Brain microvascular endothelial cell (primary cell): Measurements from ENCODE around the gene IL16.
"Not testable (repeated sequence)": the region's sequence is repeated elsewhere in the genome, so short reads cannot be mapped to it uniquely, and the experiment has no call there.

Source experiments
- DNase-seq: peaks from one replicate; pipeline ENCODE4 v3.0.0-alpha.2; 2020
- H3K27ac ChIP-seq: fragments of 250-450 bp; sonication (Bioruptor Pico); 2 replicates; pipeline ENCODE4 v1.5.1; 2020; ENCODE audit warnings: mild to moderate bottlenecking, moderate library complexity
- H3K27me3 ChIP-seq: fragments of 250-450 bp; sonication (Bioruptor Pico); replicated peaks from 2 replicates; pipeline ENCODE4 v1.5.1; 2020; ENCODE audit warnings: mild to moderate bottlenecking
- H3K36me3 ChIP-seq: fragments of 250-450 bp; sonication (Bioruptor Pico); replicated peaks from 2 replicates; pipeline ENCODE4 v1.5.1; 2020; ENCODE audit warnings: mild to moderate bottlenecking
- H3K4me3 ChIP-seq: 2 replicates; pipeline ENCODE4 v1.5.1; 2011; ENCODE audit warnings: low read depth, mild to moderate bottlenecking, control low read depth, low read length, moderate library complexity
- in situ Hi-C: cut with HindIII; loops from 2 replicates; pipeline ENCODE4 v1.10.0; 2017; ENCODE audit warnings: low sequenced_read_pairs, low pct_ligation_motif_present
- TF ChIP-seq, protein P1 (sequence below): IDR thresholded peaks from 2 replicates; pipeline ENCODE4 v1.5.1; 2011; ENCODE audit warnings: low read depth, mild to moderate bottlenecking, moderate library complexity, low read length, control low read depth, inconsistent platforms; ENCODE audit errors: missing control alignments

Gene IL16

DNA sequence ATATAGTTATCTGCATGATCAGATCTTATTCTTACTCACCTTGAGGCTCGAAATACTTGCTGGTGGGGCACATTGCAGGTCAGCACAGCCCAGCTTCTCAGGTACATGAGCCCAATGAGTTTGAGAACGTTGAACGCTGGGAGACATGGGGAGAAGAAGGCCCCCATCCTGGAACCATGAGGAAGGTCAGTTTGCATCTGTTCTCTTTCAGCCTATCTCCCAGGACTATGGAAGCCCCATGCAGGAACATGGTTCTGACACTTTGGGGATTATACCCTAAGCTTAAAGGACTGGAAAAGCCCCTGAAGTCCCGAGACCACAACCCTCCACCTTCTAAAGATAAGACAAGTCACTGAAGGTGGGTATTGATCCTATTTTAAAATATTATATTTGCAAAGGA is 144.7 kb downstream of the IL16 start:
- no peaks in the 10 kb centered on the region for H3K36me3 ChIP-seq
- TF ChIP-seq, protein P1, sequence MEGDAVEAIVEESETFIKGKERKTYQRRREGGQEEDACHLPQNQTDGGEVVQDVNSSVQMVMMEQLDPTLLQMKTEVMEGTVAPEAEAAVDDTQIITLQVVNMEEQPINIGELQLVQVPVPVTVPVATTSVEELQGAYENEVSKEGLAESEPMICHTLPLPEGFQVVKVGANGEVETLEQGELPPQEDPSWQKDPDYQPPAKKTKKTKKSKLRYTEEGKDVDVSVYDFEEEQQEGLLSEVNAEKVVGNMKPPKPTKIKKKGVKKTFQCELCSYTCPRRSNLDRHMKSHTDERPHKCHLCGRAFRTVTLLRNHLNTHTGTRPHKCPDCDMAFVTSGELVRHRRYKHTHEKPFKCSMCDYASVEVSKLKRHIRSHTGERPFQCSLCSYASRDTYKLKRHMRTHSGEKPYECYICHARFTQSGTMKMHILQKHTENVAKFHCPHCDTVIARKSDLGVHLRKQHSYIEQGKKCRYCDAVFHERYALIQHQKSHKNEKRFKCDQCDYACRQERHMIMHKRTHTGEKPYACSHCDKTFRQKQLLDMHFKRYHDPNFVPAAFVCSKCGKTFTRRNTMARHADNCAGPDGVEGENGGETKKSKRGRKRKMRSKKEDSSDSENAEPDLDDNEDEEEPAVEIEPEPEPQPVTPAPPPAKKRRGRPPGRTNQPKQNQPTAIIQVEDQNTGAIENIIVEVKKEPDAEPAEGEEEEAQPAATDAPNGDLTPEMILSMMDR: no peak
- no peak overlapping the region for H3K4me3 ChIP-seq
- in situ Hi-C loops: no loop called here
- no peaks in the 10 kb centered on the region for H3K27me3 ChIP-seq
- H3K27ac ChIP-seq: no peak overlapping the region
- DNase-seq: no peak

DNA sequence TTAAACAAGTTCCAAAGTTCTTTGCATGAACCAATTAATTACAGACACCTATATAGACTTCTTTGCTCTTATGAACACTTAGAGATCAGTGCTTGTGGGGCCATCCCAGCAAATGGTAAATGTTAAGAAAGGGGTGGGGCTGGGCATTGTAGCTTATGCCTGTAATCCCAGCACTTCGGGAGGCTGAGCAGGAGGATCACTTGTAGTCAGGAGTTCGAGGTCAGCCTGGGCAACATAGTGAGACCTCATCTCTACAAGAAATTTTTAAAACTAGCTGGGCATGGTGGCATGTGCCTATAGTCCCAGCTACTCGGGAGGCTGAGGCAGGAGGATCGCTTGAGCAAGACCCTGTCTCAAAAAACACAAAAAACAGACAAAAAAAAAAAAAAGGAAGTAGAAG is 146.7 kb downstream of the IL16 start:
- TF ChIP-seq, protein P1: no peak
- in situ Hi-C loops: no loop called here
- H3K27me3 ChIP-seq: no peaks in the 10 kb centered on the region
- H3K4me3 ChIP-seq: no peak overlapping the region
- no peaks in the 10 kb centered on the region for H3K36me3 ChIP-seq
- no peak overlapping the region for H3K27ac ChIP-seq
- no peak for DNase-seq

DNA sequence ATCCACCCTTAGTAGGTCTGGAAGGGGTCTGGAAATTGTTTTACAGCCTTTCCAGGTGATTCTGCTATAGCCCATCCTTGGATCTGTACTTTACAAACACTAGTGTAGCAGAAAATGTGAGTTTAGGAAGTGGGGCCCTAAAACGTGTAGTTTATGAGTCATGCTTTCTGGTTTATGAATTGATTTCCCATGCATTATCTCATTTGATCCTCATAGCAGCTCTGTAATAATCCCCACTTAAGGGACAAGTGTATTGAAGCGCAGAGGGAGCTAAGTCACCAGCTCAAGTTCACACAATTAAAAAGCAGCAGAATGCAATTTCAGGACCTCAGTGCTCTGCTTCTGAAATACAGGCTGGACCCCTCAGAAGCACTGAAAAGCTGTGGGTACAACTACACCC is 149.9 kb downstream of the IL16 start:
- Histone ChIP-seq H3K27me3 (no peaks in the 10 kb centered on the region), H3K36me3 (no peaks in the 10 kb centered on the region), H3K4me3 (no peak overlapping the region), H3K27ac (no peak overlapping the region)
- TF ChIP-seq, protein P1: no peak
- in situ Hi-C loops: no loop called here
- no peak for DNase-seq

DNA sequence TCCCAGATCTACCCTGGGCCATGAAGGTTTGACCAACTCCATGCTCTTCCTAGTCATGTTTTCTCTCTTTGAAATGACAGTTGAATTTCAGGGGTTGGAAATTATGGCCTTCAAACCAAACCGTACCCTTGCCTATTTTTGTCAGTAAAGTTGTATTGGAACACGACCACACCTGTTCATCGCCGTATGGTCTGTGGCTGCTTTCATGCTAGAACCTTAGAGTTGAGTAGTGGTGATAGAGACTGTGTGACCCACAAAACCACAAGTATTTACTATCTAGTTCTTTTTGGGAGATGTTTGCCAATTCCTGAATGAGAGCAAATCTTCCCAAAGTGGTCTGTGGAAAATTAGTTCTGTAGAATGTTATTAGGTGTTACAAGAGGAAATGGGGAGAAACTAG is 151.2 kb downstream of the IL16 start:
- Histone ChIP-seq H3K36me3 (no peaks in the 10 kb centered on the region), H3K4me3 (no peak overlapping the region), H3K27me3 (no peaks in the 10 kb centered on the region), H3K27ac (no peak overlapping the region)
- DNase-seq: no peak
- TF ChIP-seq, protein P1: no peak
- in situ Hi-C loops: no loop called here

DNA sequence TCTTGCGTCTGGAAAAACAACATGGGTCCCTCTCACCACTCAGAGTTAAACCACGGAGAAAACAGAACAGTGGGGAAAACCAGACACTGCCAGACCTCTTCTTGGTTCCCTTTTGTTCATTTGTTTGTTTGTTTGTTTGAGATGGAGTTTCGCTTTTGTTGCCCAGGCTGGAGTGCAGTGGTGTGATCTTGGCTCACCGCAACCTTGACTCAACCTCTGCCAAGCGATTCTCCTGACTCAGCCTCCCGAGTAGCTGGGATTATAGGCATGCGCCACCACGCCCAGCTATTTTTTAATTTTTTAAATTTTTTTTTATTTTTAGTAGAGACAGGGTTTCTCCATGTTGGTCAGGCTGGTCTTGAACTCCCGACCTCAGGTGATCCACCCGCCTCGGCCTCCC is 152.0 kb downstream of the IL16 start:
- in situ Hi-C loops, H3K36me3 ChIP-seq, H3K4me3 ChIP-seq, DNase-seq, H3K27me3 ChIP-seq, H3K27ac ChIP-seq: not testable (repeated sequence)

DNA sequence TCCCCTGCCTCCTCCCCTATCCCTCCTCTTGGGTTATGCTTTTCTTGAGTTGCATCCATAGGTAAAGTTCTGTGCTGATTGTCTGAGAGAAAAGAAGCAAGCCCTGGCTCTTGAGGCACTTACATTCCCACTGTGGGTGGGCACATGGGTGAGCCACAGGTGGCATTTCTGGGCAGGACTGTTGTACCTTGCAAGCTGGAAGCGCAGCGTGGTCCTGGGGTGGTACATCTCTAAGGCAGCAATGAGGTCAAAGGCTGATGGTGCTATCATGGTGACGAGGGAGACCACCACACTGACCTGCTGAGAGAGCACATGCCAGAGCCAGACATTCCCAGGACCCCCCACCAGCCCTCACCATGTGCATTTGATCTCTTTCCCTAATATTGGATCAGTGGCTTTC is 152.6 kb downstream of the IL16 start:
- TF ChIP-seq, protein P1: no peak
- no peak overlapping the region for H3K27ac ChIP-seq
- in situ Hi-C loops: no loop called here
- DNase-seq: no peak
- no peaks in the 10 kb centered on the region for H3K27me3 ChIP-seq
- no peak overlapping the region for H3K4me3 ChIP-seq
- no peaks in the 10 kb centered on the region for H3K36me3 ChIP-seq
